Gastroesophageal sphincter (tissue), 3 donors: ENCODE measurements around the gene SLC2A11.

Experiments used
- CTCF ChIP-seq, 4 experiments: fragments of 200-600 bp in 2 of 4; fragments of 450-650 bp in 2 of 4; sonication (generic) in 1 of 4; IDR thresholded peaks; one replicate each; pipeline ENCODE4 v1.5.1; 2017 to 2019; ENCODE audit warnings: antibody characterized with exemption in 4 of 4, mild to moderate bottlenecking in 2 of 4, moderate library complexity in 2 of 4
- POLR2A ChIP-seq, 2 donors: fragments of 450-650 bp; IDR thresholded peaks; one replicate each; pipeline ENCODE4 v1.6.1; 2017; ENCODE audit warnings: antibody characterized with exemption in 2 of 2, mild to moderate bottlenecking in 2 of 2, moderate library complexity in 1 of 2

DNA sequence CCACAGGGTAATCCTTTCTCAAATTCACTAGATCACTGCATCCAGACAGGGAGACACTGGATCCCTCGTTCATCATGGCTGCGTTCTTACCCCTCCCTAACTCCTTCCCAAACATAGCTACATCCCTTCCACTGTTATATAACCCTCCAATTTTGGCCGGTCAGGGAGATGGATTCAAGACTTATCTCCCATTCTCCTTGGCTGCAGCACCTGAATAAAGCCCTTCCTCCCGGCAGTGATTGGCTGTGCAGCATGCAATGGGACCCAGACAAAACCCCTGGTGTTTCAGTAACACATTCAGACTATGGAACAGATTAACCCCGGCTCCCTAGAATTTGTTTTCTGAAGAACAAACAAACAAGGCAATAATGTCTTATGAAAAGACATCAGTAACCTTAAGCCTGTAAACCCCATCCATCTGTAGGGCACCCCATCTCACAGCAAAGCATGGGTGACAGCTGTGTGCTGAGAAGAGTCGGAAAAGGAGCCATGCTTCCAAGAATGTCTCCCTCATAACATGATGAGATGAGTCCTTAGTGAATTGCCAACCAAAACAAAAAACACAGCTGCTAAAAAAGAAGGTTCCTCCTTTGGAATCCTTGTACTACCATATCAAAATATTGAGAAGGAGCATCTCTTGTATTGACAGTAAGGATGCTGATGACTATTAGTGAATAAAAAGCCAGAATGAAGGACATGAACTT, 41.5 kb downstream of the SLC2A11 start:
- TF ChIP-seq CTCF (IDR thresholded peaks at IDR 0.05): no peak
- no peak for TF ChIP-seq POLR2A (IDR thresholded peaks at IDR 0.05)
